Measurements from ENCODE around the gene SELENOT.
"Not testable (repeated sequence)": the region's sequence is repeated elsewhere in the genome, so short reads cannot be mapped to it uniquely, and the experiment has no call there.

The SELENOT gene

GRCh38 chr3:150603153-150603979 lies at the start of gene SELENOT:
Gene SELENOT, plus strand, starts transcription at chr3:150603321. Its CDS starts 42 bp downstream, at chr3:150603363.
- DNase-seq (ENCODE audit: low spot score), result peak; percentile 96

- DNase-seq (ENCODE audit: low spot score), result no peak
Observed at GRCh38 chr3:150555859-150556436, 47.2 kb upstream of the SELENOT start.

- no peak for DNase-seq (ENCODE audit: low spot score)
Observed at GRCh38 chr3:150556792-150557191, 46.3 kb upstream of the SELENOT start.

- DNase-seq (ENCODE audit: low spot score), result no peak
Observed at GRCh38 chr3:150557725-150558124, 45.4 kb upstream of the SELENOT start.

GRCh38 chr3:150564243-150564642 lies 38.9 kb upstream of the SELENOT start:
- no peak for DNase-seq (ENCODE audit: low spot score)

GRCh38 chr3:150567328-150567727 lies 35.8 kb upstream of the SELENOT start:
- no peak for DNase-seq (ENCODE audit: low spot score)

GRCh38 chr3:150577855-150578254 lies 25.3 kb upstream of the SELENOT start:
- no peak for DNase-seq (ENCODE audit: low spot score)

- DNase-seq (ENCODE audit: low spot score), result no peak
Observed at GRCh38 chr3:150581174-150581573, 21.9 kb upstream of the SELENOT start.

GRCh38 chr3:150582620-150583019 lies 20.5 kb upstream of the SELENOT start:
- DNase-seq (ENCODE audit: low spot score), result no peak

- no peak for DNase-seq (ENCODE audit: low spot score)
Observed at GRCh38 chr3:150583028-150583427, 20.1 kb upstream of the SELENOT start.

- DNase-seq (ENCODE audit: low spot score), result no peak
Observed at GRCh38 chr3:150588027-150588830, 14.9 kb upstream of the SELENOT start.

- peak; percentile 25 for DNase-seq (ENCODE audit: low spot score)
Observed at GRCh38 chr3:150589759-150590158, 13.4 kb upstream of the SELENOT start.

- DNase-seq (ENCODE audit: low spot score), result no peak
Observed at GRCh38 chr3:150594150-150594549, 9.0 kb upstream of the SELENOT start.

GRCh38 chr3:150597646-150598045 lies 5.5 kb upstream of the SELENOT start:
- no peak for DNase-seq (ENCODE audit: low spot score)

GRCh38 chr3:150599611-150600297 lies 3.4 kb upstream of the SELENOT start:
- DNase-seq (ENCODE audit: low spot score), result no peak

- not testable (repeated sequence) for DNase-seq (ENCODE audit: low spot score)
Observed at GRCh38 chr3:150600647-150601530, 2.2 kb upstream of the SELENOT start.

GRCh38 chr3:150602426-150603152 lies 532 bp upstream of the SELENOT start:
- DNase-seq (ENCODE audit: low spot score), result no peak

GRCh38 chr3:150603980-150604319 lies 829 bp downstream of the SELENOT start:
- DNase-seq (ENCODE audit: low spot score), result no peak

- peak; percentile 33 for DNase-seq (ENCODE audit: low spot score)
Observed at GRCh38 chr3:150605998-150606641, 3.0 kb downstream of the SELENOT start.

Data from hematopoietic multipotent progenitor cell treated with erythropoietin and hydrocortisone succinate and interleukin-3 and kit ligand, for 15 days (in vitro differentiated cells).